ENCODE measurements around the gene SLC25A13. TPM values are rescaled to one million over a fixed set of nuclear protein-coding genes. Genes with fewer than 3 reads are reported as not detected.

Gene SLC25A13
- total and polyA plus RNA-seq, 2 of the 8 experiments (the other 6 are each of a cell fraction or from before 2014, with no cell fraction given) = 30.8 to 85.4 TPM

GRCh38 chr7:96316949-96317348 is 4.9 kb downstream of the SLC25A13 start (continued):
- TF ChIP-seq CHD7 (IDR thresholded peaks at IDR 0.05; ENCODE audit: insufficient replicate concordance, low read length) (no peak), EGR1 (IDR thresholded peaks at IDR 0.05; ENCODE audit: borderline replicate concordance, low read depth, low read length) (no peak)

Measured in H1 (cell line).